Measurements from ENCODE around the gene COL23A1. TPM values are rescaled to one million over a fixed set of nuclear protein-coding genes. Genes with fewer than 3 reads are reported as not detected.

Gene COL23A1
- total RNA-seq, 1 experiment from 2014 or later = 15.0 TPM

DNA sequence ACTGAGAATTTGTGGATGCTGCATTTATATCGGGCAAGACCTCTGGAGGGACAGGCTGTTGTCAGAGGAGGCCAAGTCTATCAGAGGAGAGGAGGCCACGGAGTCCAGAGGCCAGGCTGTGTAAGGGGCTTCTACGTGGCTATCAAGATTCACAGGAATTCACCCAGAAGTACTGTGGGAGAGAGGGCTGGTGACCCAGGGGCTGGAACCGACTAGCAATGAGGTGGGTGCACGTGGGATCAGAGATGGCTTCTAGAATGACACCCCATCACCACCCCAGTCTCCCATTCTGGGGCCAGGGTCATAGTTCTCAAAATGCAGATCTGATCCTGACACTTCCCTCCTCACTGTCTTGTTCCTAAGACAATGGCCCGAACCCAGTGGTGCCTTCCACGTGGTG, 296.4 kb downstream of the COL23A1 start (continued):
- TF ChIP-seq, protein P1, sequence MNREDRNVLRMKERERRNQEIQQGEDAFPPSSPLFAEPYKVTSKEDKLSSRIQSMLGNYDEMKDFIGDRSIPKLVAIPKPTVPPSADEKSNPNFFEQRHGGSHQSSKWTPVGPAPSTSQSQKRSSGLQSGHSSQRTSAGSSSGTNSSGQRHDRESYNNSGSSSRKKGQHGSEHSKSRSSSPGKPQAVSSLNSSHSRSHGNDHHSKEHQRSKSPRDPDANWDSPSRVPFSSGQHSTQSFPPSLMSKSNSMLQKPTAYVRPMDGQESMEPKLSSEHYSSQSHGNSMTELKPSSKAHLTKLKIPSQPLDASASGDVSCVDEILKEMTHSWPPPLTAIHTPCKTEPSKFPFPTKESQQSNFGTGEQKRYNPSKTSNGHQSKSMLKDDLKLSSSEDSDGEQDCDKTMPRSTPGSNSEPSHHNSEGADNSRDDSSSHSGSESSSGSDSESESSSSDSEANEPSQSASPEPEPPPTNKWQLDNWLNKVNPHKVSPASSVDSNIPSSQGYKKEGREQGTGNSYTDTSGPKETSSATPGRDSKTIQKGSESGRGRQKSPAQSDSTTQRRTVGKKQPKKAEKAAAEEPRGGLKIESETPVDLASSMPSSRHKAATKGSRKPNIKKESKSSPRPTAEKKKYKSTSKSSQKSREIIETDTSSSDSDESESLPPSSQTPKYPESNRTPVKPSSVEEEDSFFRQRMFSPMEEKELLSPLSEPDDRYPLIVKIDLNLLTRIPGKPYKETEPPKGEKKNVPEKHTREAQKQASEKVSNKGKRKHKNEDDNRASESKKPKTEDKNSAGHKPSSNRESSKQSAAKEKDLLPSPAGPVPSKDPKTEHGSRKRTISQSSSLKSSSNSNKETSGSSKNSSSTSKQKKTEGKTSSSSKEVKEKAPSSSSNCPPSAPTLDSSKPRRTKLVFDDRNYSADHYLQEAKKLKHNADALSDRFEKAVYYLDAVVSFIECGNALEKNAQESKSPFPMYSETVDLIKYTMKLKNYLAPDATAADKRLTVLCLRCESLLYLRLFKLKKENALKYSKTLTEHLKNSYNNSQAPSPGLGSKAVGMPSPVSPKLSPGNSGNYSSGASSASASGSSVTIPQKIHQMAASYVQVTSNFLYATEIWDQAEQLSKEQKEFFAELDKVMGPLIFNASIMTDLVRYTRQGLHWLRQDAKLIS (CRISPR knock-in tag; IDR thresholded peaks at IDR 0.05; ENCODE audit: borderline replicate concordance) = no peak
- TF ChIP-seq, protein P2, sequence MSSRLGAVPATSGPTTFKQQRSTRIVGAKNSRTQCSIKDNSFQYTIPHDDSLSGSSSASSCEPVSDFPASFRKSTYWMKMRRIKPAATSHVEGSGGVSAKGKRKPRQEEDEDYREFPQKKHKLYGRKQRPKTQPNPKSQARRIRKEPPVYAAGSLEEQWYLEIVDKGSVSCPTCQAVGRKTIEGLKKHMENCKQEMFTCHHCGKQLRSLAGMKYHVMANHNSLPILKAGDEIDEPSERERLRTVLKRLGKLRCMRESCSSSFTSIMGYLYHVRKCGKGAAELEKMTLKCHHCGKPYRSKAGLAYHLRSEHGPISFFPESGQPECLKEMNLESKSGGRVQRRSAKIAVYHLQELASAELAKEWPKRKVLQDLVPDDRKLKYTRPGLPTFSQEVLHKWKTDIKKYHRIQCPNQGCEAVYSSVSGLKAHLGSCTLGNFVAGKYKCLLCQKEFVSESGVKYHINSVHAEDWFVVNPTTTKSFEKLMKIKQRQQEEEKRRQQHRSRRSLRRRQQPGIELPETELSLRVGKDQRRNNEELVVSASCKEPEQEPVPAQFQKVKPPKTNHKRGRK (CRISPR knock-in tag; IDR thresholded peaks at IDR 0.05; ENCODE audit: borderline replicate concordance) = no peak
- no peak for TF ChIP-seq SMAD3 (CRISPR knock-in tag; IDR thresholded peaks at IDR 0.05; ENCODE audit: borderline replicate concordance)
- TF ChIP-seq ZNF138 (CRISPR knock-in tag; conservative IDR thresholded peaks at IDR 0.05) = no peak
- no peak for TF ChIP-seq ZNF416 (CRISPR knock-in tag; IDR thresholded peaks at IDR 0.05)
- TF ChIP-seq, protein P3, sequence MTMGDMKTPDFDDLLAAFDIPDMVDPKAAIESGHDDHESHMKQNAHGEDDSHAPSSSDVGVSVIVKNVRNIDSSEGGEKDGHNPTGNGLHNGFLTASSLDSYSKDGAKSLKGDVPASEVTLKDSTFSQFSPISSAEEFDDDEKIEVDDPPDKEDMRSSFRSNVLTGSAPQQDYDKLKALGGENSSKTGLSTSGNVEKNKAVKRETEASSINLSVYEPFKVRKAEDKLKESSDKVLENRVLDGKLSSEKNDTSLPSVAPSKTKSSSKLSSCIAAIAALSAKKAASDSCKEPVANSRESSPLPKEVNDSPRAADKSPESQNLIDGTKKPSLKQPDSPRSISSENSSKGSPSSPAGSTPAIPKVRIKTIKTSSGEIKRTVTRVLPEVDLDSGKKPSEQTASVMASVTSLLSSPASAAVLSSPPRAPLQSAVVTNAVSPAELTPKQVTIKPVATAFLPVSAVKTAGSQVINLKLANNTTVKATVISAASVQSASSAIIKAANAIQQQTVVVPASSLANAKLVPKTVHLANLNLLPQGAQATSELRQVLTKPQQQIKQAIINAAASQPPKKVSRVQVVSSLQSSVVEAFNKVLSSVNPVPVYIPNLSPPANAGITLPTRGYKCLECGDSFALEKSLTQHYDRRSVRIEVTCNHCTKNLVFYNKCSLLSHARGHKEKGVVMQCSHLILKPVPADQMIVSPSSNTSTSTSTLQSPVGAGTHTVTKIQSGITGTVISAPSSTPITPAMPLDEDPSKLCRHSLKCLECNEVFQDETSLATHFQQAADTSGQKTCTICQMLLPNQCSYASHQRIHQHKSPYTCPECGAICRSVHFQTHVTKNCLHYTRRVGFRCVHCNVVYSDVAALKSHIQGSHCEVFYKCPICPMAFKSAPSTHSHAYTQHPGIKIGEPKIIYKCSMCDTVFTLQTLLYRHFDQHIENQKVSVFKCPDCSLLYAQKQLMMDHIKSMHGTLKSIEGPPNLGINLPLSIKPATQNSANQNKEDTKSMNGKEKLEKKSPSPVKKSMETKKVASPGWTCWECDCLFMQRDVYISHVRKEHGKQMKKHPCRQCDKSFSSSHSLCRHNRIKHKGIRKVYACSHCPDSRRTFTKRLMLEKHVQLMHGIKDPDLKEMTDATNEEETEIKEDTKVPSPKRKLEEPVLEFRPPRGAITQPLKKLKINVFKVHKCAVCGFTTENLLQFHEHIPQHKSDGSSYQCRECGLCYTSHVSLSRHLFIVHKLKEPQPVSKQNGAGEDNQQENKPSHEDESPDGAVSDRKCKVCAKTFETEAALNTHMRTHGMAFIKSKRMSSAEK (CRISPR knock-in tag; IDR thresholded peaks at IDR 0.05; ENCODE audit: borderline replicate concordance) = no peak
- TF ChIP-seq OVOL2 (CRISPR knock-in tag; IDR thresholded peaks at IDR 0.05; ENCODE audit: borderline replicate concordance) = no peak
- TF ChIP-seq, protein P4, sequence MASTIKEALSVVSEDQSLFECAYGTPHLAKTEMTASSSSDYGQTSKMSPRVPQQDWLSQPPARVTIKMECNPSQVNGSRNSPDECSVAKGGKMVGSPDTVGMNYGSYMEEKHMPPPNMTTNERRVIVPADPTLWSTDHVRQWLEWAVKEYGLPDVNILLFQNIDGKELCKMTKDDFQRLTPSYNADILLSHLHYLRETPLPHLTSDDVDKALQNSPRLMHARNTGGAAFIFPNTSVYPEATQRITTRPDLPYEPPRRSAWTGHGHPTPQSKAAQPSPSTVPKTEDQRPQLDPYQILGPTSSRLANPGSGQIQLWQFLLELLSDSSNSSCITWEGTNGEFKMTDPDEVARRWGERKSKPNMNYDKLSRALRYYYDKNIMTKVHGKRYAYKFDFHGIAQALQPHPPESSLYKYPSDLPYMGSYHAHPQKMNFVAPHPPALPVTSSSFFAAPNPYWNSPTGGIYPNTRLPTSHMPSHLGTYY (CRISPR knock-in tag; IDR thresholded peaks at IDR 0.05) = no peak

DNA sequence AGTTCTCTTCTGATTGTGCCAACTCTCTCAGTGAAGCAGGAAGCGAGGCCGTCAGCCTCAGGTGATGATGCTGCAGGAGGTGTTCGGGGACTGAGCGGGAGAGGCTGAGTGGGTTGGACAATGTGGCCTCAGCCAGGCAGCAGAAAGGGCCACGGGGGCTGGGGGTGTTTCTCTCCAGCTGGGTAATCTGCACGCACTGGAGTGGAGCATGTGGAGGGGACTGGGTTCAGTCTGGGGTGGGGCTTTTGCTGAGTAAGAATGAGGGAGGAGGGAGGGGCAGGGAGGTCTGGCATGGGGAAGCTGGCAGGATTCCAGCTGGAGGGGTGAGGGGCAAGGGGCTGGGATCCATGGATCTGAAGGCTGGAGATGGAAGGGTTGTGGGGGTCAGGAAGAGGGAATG, 296.8 kb downstream of the COL23A1 start:
- DNase-seq (ENCODE audit: low spot score) = no peak
- ATAC-seq = no peak
- Mint-ChIP-seq H3K4me1 (peaks cover 5% of the 10 kb centered on the region; the same call in 1 of the 2 replicates), H3K36me3 (peaks cover 7% of the 10 kb centered on the region), H3K27ac (no peak overlapping the region), H3K4me3 (no peak overlapping the region), H3K9me3 (peaks cover 10% of the 10 kb centered on the region), H3K27me3 (ENCODE audit: low read depth) (no peaks in the 10 kb centered on the region)
- CTCF ChIA-PET = interaction anchor here (1.0 to 1.3 kb wide), 2 partner anchors 9 to 10 kb away, joined by 3 to 4 read pairs; no protein-coding TSS in a partner anchor
- no peak for TF ChIP-seq IRF2 (CRISPR knock-in tag; IDR thresholded peaks at IDR 0.05; ENCODE audit: borderline replicate concordance, low read depth)
- TF ChIP-seq, protein P5, sequence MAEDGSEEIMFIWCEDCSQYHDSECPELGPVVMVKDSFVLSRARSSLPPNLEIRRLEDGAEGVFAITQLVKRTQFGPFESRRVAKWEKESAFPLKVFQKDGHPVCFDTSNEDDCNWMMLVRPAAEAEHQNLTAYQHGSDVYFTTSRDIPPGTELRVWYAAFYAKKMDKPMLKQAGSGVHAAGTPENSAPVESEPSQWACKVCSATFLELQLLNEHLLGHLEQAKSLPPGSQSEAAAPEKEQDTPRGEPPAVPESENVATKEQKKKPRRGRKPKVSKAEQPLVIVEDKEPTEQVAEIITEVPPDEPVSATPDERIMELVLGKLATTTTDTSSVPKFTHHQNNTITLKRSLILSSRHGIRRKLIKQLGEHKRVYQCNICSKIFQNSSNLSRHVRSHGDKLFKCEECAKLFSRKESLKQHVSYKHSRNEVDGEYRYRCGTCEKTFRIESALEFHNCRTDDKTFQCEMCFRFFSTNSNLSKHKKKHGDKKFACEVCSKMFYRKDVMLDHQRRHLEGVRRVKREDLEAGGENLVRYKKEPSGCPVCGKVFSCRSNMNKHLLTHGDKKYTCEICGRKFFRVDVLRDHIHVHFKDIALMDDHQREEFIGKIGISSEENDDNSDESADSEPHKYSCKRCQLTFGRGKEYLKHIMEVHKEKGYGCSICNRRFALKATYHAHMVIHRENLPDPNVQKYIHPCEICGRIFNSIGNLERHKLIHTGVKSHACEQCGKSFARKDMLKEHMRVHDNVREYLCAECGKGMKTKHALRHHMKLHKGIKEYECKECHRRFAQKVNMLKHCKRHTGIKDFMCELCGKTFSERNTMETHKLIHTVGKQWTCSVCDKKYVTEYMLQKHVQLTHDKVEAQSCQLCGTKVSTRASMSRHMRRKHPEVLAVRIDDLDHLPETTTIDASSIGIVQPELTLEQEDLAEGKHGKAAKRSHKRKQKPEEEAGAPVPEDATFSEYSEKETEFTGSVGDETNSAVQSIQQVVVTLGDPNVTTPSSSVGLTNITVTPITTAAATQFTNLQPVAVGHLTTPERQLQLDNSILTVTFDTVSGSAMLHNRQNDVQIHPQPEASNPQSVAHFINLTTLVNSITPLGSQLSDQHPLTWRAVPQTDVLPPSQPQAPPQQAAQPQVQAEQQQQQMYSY (CRISPR knock-in tag; IDR thresholded peaks at IDR 0.05) = peak; percentile 68
- POLR2A ChIA-PET = no interaction called here
